H7 (cell line): ENCODE measurements around the gene GFAP. TPM values are rescaled to one million over a fixed set of nuclear protein-coding genes. Genes with fewer than 3 reads are reported as not detected.
A peak's percentile ranks its signal among the peaks of the same experiment; 100 is the strongest.

Experiments
- DNase-seq: peaks from one replicate; pipeline ENCODE4 v3.0.0; 2012
- H3K27me3 ChIP-seq: 2 replicates; pipeline ENCODE4 v1.6.0; 2011; ENCODE audit warnings: mild to moderate bottlenecking, low read length; ENCODE audit not compliant: control insufficient read depth, insufficient read depth
- H3K36me3 ChIP-seq: replicated peaks from 2 replicates; pipeline ENCODE4 v1.5.1; 2011; ENCODE audit warnings: low read length; ENCODE audit not compliant: control insufficient read depth, insufficient read depth
- H3K4me3 ChIP-seq: 2 replicates; pipeline ENCODE4 v1.5.1; 2011; ENCODE audit warnings: low read depth, mild to moderate bottlenecking, control low read depth, low read length, moderate library complexity; ENCODE audit not compliant: insufficient read depth
- total RNA-seq: library from RNA; depleted of rRNA; stranded (reverse); fragments of >200 nt; shearing (Covaris generic); gene quantifications from 2 replicates; pipeline ENCODE4 v1.2.3, GENCODE V29; 2014

GFAP gene
- total RNA-seq, 1 experiment from 2014 or later: 0.10 TPM

DNA sequence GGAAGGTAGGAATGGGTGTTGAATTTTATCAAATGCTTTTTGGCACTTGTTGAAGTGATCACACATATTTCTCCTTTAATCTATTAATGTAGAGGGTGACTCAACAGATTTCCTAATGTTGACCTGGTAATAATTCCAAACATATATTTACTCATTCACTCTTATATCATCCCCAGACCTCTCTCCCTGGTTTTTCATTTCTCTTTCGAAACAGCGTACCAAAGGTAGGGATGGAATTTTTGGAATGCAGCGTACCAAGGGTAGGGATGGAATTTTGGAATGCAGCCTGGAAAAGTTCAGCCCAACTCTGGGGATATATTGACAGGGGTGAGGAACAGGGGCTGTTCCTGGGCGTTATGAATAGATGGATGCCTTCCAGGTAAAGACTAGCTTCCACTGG lies 25.0 kb upstream of the GFAP start:
- Histone ChIP-seq H3K27me3 (no peaks in the 10 kb centered on the region), H3K4me3 (no peak overlapping the region), H3K36me3 (peaks cover 7% of the 10 kb centered on the region)
- DNase-seq: peak; percentile 40

DNA sequence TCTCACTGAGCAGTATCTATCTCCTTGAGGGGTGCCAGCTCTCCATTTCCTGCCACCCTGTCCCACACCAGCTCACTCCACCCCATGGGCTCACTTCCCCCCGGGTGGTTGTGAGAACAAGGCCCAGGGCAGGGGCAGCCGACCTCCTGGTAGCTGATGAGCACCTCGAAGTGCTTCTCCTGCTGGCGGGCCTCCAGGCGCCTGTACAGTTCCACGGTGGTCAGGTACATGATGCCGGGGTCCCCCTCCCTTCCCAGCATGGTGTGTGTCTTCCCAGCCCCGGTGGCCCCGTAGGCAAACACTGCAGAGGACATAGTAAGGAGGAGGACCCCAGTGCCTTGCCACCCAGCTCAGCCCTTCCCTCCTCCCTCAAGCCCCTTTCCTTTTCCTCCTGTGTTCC lies 19.8 kb upstream of the GFAP start:
- peak; percentile 31 for DNase-seq
- Histone ChIP-seq H3K4me3 (no peak overlapping the region), H3K27me3 (no peaks in the 10 kb centered on the region), H3K36me3 (peaks cover 30% of the 10 kb centered on the region)

DNA sequence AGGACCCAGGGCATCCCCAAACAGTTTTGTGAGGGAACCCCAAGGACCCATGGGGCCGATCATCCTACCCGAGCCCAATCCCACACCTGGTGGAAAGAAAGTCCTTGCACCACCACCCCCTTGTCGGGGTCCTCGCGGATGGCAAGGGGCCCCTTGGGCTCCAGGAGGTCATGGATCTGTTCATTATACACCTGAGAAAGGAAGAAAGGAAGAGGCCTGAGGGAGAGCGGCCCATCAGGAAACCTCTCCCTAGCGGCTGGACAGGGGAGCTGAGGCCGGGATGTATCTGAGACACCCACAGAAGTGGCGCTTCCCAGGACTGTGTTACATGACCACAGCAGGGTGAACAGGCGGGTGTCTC lies 19.4 kb upstream of the GFAP start:
- DNase-seq: peak; percentile 30
- H3K36me3 ChIP-seq: peaks cover 30% of the 10 kb centered on the region

DNA sequence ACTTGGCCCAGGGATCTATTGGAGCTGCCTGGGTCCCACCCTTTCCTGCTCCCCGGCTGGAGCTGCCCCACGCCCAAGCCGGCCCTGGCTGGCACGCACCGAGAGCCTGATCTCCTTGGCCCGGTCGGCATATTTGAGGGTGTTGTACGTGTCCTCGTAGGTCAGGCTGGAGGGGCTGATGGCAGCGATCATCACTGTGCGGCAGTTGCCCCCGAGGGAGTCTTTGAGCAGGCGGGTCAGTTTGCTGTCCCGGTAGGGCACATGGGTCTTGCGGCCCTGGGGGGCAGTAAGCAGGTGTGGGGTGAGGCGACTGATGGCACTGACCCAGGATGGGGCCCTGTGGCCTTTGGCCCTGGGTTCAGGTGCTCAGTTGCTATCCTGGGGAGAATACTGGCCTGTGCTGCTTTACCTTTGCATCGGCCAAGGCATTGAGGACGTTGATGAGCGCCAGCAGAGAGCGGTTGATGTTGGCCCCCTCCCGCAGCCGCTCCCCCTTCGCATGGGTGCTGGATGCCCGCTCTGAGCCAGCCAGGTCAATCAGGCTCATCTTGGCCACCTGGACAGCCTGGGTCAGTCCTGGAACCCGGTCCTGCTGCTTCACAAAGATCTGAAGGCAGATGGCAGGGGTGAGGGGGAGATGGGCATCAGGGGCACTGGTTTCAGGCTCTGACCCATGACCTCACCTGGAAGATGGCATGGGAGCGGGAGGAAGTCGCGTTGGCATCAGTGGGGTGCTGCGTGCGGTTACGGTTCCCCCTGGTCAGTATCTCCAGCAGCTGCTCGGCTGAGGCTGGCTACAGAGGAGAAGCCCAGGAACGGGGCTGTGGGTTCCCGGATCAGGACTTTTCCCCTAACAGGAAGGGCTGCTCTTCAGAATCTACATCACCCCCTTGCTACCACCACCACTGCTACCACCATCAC lies 18.8 kb upstream of the GFAP start:
- no peak overlapping the region for H3K4me3 ChIP-seq
- DNase-seq: peak; percentile 35
- no peaks in the 10 kb centered on the region for H3K27me3 ChIP-seq
- peaks cover 33% of the 10 kb centered on the region for H3K36me3 ChIP-seq

More for the DNA sequence above, 19.4 kb upstream of the GFAP start:
- Histone ChIP-seq H3K4me3 (no peak overlapping the region), H3K27me3 (no peaks in the 10 kb centered on the region)

DNA sequence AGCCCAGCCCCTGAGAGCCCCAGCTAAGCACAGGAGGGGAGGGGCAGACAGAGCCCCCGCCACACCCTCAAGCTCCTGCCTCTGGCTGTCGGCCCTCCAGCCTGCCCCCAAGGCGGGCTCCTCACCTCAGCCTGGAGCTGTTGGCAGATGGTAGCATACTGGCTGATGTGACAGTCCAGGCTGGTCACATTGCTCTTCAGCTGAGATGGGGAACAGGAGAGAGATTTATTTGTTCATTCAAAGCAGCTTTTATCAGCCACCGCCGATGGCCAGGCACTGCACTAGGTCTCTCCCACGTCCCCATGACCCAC lies 17.4 kb upstream of the GFAP start:
- peak; percentile 28 for DNase-seq
- H3K36me3 ChIP-seq: peaks cover 44% of the 10 kb centered on the region
- H3K4me3 ChIP-seq: no peak overlapping the region
- no peaks in the 10 kb centered on the region for H3K27me3 ChIP-seq

DNA sequence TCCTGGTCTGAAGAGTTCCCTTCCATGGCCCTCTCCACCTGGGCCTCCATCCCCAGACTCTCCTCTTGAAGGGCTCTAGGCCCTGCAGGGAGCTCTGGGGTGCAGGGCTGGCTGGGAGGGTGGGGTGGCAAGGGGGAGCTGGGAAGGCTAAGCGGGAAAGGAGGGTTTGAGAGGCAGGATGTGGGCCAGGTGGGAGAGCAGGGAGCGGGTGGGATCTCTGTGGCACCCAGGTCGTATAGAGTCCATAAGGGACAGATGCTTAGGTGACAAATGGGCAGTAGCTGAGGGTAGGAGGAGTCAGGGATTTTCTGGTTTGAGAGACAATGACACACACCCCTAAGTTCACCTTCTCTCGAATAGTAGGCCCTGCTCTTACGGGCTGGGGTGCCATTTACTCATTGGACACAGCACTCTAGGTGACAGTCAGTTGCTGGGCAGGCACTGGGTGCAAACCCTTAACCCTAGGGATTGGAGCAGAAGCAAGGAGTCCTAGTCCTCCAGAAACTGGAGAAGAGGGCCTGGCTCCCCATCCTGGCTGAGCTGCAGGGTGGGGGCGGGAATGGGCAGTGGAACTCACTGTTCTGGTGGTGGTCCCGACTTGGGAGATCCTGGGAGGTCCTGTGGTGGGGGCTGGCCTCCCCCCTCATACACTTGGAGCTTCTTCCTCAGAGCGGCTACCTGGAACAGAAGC lies 16.9 kb upstream of the GFAP start:
- DNase-seq: peak; percentile 38
- no peak overlapping the region for H3K4me3 ChIP-seq
- H3K27me3 ChIP-seq: no peaks in the 10 kb centered on the region
- peaks cover 49% of the 10 kb centered on the region for H3K36me3 ChIP-seq

DNA sequence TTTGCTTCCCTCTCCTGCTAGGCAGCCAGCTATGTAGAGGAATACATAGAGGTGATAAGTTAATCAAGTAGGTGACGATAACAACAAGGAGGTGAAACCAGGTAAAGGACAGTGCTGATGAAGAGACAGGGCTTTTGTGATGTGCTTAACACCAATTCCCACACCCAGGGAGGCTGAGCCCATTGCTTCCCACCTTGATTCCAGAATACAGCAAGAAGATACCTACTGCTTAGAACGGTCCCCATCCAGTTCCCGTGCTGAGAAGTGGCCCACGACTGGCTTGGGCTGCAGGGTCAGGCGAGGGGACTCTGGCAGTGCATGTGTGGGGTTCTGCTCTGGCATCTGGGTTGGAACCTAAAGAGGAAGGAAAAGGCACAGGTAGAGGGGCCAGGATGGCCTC lies 16.1 kb upstream of the GFAP start:
- no peak for DNase-seq
- peaks cover 54% of the 10 kb centered on the region for H3K36me3 ChIP-seq
- no peak overlapping the region for H3K4me3 ChIP-seq
- H3K27me3 ChIP-seq: no peaks in the 10 kb centered on the region

DNA sequence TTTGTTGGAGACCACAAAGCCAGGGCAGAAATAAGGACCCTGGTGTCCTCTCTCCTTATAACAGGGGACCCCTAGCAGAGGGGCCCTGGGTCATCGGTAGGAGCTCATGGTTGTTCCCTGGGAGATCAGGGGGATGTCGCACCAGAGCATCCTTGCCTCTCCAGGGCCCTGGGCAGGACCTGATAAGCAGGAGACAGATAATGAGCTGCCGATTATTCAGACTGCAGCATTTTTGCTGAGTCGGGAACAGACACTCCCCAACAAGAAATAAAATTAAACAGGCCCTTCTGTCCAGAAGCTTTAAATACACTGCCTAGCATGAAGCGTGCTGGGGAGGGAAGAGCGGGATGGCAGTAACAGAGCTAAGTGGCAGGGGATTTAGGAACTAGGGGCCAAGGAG lies 15.4 kb upstream of the GFAP start:
- Histone ChIP-seq H3K27me3 (no peaks in the 10 kb centered on the region), H3K36me3 (peaks cover 57% of the 10 kb centered on the region), H3K4me3 (no peak overlapping the region)
- DNase-seq: no peak

DNA sequence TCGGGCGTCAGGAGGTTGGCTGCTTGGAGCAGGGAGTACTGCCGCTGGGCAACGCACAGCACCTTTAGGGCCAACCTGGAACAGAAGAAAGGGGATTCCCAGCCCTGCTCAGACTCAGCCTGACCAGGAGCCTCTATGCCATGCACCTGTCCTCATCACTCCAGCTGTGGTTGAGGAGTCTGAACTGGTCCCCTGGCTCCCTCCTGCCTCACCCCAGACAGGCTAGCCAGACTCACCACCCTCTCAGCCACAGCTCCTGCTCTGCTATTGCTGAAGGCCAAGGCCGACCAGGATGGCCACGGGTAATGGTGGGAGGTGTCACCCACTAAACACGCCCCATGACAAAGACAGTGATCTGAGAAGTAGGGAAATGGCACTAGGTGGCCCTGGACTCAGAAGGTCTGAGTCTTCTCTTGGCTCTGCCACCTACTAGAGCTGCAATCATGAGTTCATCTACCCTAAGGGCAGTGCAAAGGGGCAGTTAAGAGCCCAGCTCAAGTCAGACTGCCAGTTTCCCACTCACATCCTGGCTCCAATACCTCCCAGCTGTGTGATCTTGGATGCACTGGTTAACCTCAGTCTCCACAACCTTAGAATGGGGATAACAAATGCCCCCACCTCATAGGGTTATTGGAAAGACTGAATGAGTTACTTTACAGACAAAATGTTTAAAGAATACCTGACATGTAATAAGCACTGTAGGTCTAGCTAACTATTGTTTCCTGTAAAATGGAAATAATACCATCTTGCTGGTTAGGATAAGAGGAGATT lies 13.8 kb upstream of the GFAP start:
- H3K27me3 ChIP-seq: no peaks in the 10 kb centered on the region
- H3K4me3 ChIP-seq: no peak overlapping the region
- H3K36me3 ChIP-seq: peaks cover 46% of the 10 kb centered on the region
- no peak for DNase-seq

DNA sequence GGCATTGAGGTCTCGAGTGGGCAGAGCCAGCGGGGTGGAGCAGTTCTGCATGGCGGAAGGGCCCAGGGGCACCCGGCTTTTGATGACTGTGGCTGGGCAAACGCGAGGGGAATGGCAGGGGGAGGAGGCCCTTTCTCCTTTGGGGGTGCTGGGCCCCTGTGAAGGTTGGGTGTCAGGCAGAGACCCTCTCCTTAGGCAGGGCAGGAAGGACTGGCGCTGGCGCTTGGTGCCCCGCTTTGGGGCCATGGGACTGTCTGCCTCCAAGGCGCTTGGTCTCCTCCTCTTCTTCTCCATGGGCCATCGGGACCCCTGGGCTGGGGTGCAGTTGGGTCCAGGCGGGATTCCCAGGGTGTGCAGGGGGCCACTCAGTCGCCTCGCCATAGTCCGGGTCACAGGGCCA lies 12.8 kb upstream of the GFAP start:
- H3K36me3 ChIP-seq: peaks cover 41% of the 10 kb centered on the region
- no peak for DNase-seq
- no peak overlapping the region for H3K4me3 ChIP-seq
- no peaks in the 10 kb centered on the region for H3K27me3 ChIP-seq

DNA sequence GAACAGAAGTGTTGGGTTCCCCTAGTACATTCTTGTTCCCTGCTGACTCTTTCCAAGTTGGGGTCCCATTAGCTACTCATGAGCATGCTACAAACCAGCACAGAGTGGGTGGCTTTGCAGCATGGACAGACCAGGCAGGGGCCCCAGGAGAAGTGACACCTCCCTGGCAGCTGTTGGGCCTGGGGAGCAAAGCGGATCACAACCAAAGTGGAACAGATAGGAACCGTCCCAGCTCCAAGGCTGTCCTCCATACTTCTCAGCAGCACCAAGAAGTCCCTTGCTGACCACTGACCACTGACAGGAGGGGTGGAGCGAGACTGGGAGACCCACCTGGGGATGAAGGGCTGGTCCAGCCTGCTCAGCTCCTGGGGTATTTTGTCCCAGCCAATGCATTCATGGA lies 12.4 kb upstream of the GFAP start:
- peaks cover 37% of the 10 kb centered on the region for H3K36me3 ChIP-seq
- no peak for DNase-seq

DNA sequence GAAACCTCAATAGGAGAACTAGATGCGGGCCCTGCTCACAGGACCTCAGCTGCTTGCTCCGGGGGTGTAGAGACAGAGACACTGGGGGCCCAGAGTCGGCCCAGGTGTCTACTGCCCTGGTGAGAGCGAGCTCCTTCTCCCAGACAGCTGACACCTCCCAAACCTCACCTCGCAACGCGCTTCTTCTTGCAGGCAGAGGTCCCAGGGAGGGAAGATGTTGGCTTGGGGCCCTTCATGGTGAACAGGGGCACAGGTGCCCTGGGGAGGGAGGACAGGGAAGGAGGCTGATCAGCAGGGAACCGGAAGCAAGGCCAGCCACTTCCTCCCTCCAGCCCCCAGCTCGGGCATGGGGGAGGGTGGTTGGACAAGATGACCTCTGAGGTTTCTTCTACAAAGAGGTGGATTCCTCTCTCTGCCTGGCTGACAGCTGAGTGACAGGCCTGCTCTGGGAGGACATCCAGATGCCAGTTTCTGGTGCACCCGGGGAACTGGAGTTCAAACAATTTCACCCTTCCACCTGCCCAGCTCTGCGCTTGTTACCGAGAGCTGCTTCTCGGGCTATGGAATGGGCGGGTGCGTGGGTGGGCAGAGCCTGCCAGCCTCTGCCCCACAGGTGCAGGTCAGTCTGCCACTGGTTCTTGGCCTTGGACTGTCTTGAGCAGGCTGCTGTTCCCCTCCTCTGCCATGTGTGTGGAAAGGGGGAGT lies 11.7 kb upstream of the GFAP start:
- H3K27me3 ChIP-seq: no peaks in the 10 kb centered on the region
- H3K36me3 ChIP-seq: peaks cover 31% of the 10 kb centered on the region
- no peak for DNase-seq
- no peak overlapping the region for H3K4me3 ChIP-seq

More for the DNA sequence above, 12.4 kb upstream of the GFAP start:
- Histone ChIP-seq H3K27me3 (no peaks in the 10 kb centered on the region), H3K4me3 (no peak overlapping the region)

DNA sequence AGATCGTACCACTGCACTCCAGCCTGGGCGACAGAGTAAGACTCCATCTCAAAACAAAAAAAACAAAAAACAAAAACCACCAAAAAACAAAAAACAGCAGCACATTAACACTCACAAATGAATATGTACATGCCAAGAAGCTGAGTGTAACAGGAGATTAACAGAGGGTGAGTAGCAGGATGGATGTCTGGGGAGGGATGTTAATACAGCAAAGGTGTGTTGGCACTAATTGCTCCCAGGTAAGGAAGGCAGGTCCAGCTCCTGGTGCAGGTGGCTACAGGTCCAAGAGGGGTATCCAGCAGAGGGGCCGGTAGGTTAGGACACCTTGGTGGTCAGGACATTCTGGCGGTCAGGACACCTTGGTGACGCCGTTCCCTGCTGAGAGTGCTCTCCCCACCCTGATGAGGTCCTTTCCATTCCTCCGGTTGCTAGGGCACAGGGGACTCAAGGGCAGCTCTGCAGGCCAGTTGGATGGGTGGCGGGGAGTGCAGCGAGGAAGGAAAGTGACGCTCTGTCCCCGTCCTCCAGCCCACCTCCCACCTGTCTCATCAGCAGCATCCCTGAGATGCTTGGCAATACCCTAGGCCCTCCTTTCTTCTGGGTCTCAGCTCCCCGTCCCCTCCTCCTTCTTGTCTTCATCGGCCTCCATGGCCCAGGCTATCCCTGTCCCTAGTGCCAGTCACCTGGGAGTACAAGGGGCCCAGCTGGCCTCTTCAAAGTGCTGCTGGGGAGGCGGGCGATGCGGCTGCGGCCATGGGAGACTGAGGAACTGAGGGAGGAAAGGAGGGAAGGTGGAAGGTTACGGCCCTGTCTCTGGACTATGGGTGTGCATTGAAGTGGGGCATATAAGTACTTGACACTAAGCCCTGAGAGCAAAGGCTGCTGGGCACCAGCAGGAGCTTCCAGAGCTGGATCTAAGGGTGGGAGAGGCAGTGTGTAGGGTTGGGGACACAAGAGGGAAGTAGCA lies 10.7 kb upstream of the GFAP start:
- Histone ChIP-seq H3K27me3 (peaks cover 2% of the 10 kb centered on the region), H3K36me3 (peaks cover 29% of the 10 kb centered on the region), H3K4me3 (no peak overlapping the region)
- no peak for DNase-seq
